T47D (cell line): ENCODE data around the gene MMAA.

Experiments
- DNase-seq, 2 experiments: peaks; one replicate each; pipeline versions ENCODE4 v3.0.0 to v3.0.0-alpha.2; 2011 to 2012; ENCODE audit warnings: low read depth in 1 of 2, low spot score in 1 of 2
- JUND ChIP-seq: IDR thresholded peaks from 2 replicates; pipeline ENCODE4 v1.6.1; 2012; ENCODE audit warnings: low read depth
- in situ Hi-C: cut with HindIII; loops from 2 replicates; pipeline ENCODE4 v1.10.0; 2016; ENCODE audit warnings: low sequenced_read_pairs, low pct_unique_long_range_greater_than_20kb

MMAA gene

GRCh38 chr4:145698507-145698906 lies 79.3 kb downstream of the MMAA start:
- in situ Hi-C loops, result no loop called here
- no peak for TF ChIP-seq JUND
- no peak for DNase-seq

GRCh38 chr4:145703850-145704497 lies 84.8 kb downstream of the MMAA start:
- DNase-seq, result peak; percentile 13 to 92
- in situ Hi-C loops, result no loop called here
- peak; percentile 13; the same call in 1 of the 2 replicates for TF ChIP-seq JUND

- in situ Hi-C loops, result no loop called here
- DNase-seq, result peak in 1 of 2 experiments; percentile 68
- no peak for TF ChIP-seq JUND
Observed at GRCh38 chr4:145709336-145709735, 90.2 kb downstream of the MMAA start.
